Peyer's patch (tissue), 4 donors: ENCODE data around the gene OR1C1. TPM values are rescaled to one million over a fixed set of nuclear protein-coding genes. Genes with fewer than 3 reads are reported as not detected.
"Not testable (repeated sequence)": the region's sequence is repeated elsewhere in the genome, so short reads cannot be mapped to it uniquely, and the experiment has no call there.

ENCODE experiments used
- DNase-seq, 3 donors: peaks; one replicate each; pipeline ENCODE4 v3.0.0-alpha.2; 2017 to 2019
- H3K27ac ChIP-seq, 4 donors: fragments of 200-600 bp; sonication (generic); one replicate each; pipeline ENCODE4 v1.5.1; 2016 to 2019
- H3K27me3 ChIP-seq, 2 donors: fragments of 200-600 bp; sonication (generic); one replicate each; pipeline ENCODE4 v1.5.1; 2019
- H3K36me3 ChIP-seq, 3 donors: fragments of 200-600 bp; sonication (generic); one replicate each; pipeline ENCODE4 v1.5.1; 2016 to 2019
- H3K4me1 ChIP-seq, 4 donors: fragments of 200-600 bp; sonication (generic); one replicate each; pipeline ENCODE4 v1.5.1; 2016 to 2019
- H3K4me3 ChIP-seq, 4 donors: fragments of 200-600 bp; sonication (generic); 1 replicate in 3 of 4; 2 replicates in 1 of 4; pipeline ENCODE4 v1.5.1; 2016 to 2019; ENCODE audit warnings: mild to moderate bottlenecking in 1 of 4
- H3K9me3 ChIP-seq, 4 donors: fragments of 200-600 bp; sonication (generic); one replicate each; pipeline ENCODE4 v1.5.1; 2016 to 2019; ENCODE audit warnings: mild to moderate bottlenecking in 1 of 4
- CTCF ChIP-seq, 6 experiments: fragments of 450-650 bp in 4 of 6; fragments of 200-600 bp in 2 of 6; sonication (generic) in 1 of 6; IDR thresholded peaks; one replicate each; pipeline ENCODE4 v1.5.1; 2017 to 2019; ENCODE audit warnings: antibody characterized with exemption in 6 of 6, mild to moderate bottlenecking in 3 of 6, moderate library complexity in 1 of 6
- POLR2A ChIP-seq, 2 donors: fragments of 450-650 bp; IDR thresholded peaks; one replicate each; pipeline ENCODE4 v1.5.1; 2017; ENCODE audit warnings: antibody characterized with exemption in 2 of 2, mild to moderate bottlenecking in 2 of 2, moderate library complexity in 2 of 2
- total RNA-seq, 4 donors: library from RNA; depleted of rRNA; stranded (reverse); fragments of >200 nt; gene quantifications; one replicate each; pipeline ENCODE4 v1.1.0, GENCODE V29; 2016

OR1C1 gene
- total RNA-seq, 4 donors from 2014 or later = not detected

GRCh38 chr1:247747616-247748015 is 12.7 kb downstream of the OR1C1 start:
- Histone ChIP-seq H3K36me3 (no peaks in the 10 kb centered on the region), H3K4me3 (no peak overlapping the region), H3K27ac (no peak overlapping the region), H3K4me1 (no peaks in the 10 kb centered on the region), H3K27me3 (no peaks in the 10 kb centered on the region), H3K9me3 (peaks cover 0 to 20% (median 0%) of the 10 kb centered on the region in 4 donors)
- DNase-seq = no peak
- TF ChIP-seq POLR2A (IDR thresholded peaks at IDR 0.05) (no peak), CTCF (IDR thresholded peaks at IDR 0.05) (no peak)

- TF ChIP-seq POLR2A (IDR thresholded peaks at IDR 0.05) (no peak), CTCF (IDR thresholded peaks at IDR 0.05) (no peak)
Measured at GRCh38 chr1:247746391-247746935, 13.9 kb downstream of the OR1C1 start.

GRCh38 chr1:247742215-247742760 is 18.1 kb downstream of the OR1C1 start:
- not testable (repeated sequence) for H3K9me3 ChIP-seq, H3K4me3 ChIP-seq

More at GRCh38 chr1:247746391-247746935, 13.9 kb downstream of the OR1C1 start:
- DNase-seq = no peak
- Histone ChIP-seq H3K36me3 (no peaks in the 10 kb centered on the region), H3K4me3 (no peak overlapping the region), H3K9me3 (peaks cover 0 to 17% (median 0%) of the 10 kb centered on the region in 4 donors), H3K27ac (no peak overlapping the region), H3K27me3 (no peaks in the 10 kb centered on the region), H3K4me1 (no peaks in the 10 kb centered on the region)

GRCh38 chr1:247741756-247742155 is 18.6 kb downstream of the OR1C1 start:
- no peaks in the 10 kb centered on the region for H3K4me1 ChIP-seq
- no peak for DNase-seq
- no peaks in the 10 kb centered on the region for H3K27me3 ChIP-seq
- no peak overlapping the region for H3K4me3 ChIP-seq
- no peak for TF ChIP-seq POLR2A (IDR thresholded peaks at IDR 0.05)
- no peak for TF ChIP-seq CTCF (IDR thresholded peaks at IDR 0.05)
- no peaks in the 10 kb centered on the region for H3K9me3 ChIP-seq
- no peaks in the 10 kb centered on the region for H3K36me3 ChIP-seq
- H3K27ac ChIP-seq = no peak overlapping the region

More at GRCh38 chr1:247742215-247742760, 18.1 kb downstream of the OR1C1 start:
- H3K27me3 ChIP-seq, H3K36me3 ChIP-seq, H3K27ac ChIP-seq, H3K4me1 ChIP-seq, DNase-seq: not testable (repeated sequence)

- TF ChIP-seq POLR2A (IDR thresholded peaks at IDR 0.05) = no peak
- no peak overlapping the region for H3K27ac ChIP-seq
Measured at GRCh38 chr1:247740721-247741120, 19.6 kb downstream of the OR1C1 start.

GRCh38 chr1:247738315-247738714 is 22.0 kb downstream of the OR1C1 start, which contains the start of gene OR14K1:
TSS of gene OR14K1 (plus strand) at chr1:247738615. CDS start at chr1:247738615, 0 bp downstream.
- H3K27me3 ChIP-seq = no peaks in the 10 kb centered on the region
- no peak for DNase-seq
- H3K27ac ChIP-seq = no peak within 1 kb of the TSS
- H3K4me3 ChIP-seq = no peak within 1 kb of the TSS
- peaks cover 0 to 2% (median 0%) of the 10 kb centered on the region in 4 donors for H3K9me3 ChIP-seq
- no peaks in the 10 kb centered on the region for H3K4me1 ChIP-seq
- no peaks in the 10 kb centered on the region for H3K36me3 ChIP-seq
- no peak for TF ChIP-seq POLR2A (IDR thresholded peaks at IDR 0.05)
- no peak for TF ChIP-seq CTCF (IDR thresholded peaks at IDR 0.05)

More at GRCh38 chr1:247740721-247741120, 19.6 kb downstream of the OR1C1 start:
- H3K27me3 ChIP-seq = no peaks in the 10 kb centered on the region
- no peak for DNase-seq
- H3K4me1 ChIP-seq = no peaks in the 10 kb centered on the region
- H3K4me3 ChIP-seq = no peak overlapping the region
- no peaks in the 10 kb centered on the region for H3K9me3 ChIP-seq
- no peaks in the 10 kb centered on the region for H3K36me3 ChIP-seq
